Lung (tissue), 12 donors: ENCODE measurements around the gene HIF3A. TPM values are rescaled to one million over a fixed set of nuclear protein-coding genes. Genes with fewer than 3 reads are reported as not detected.
A peak's percentile ranks its signal among the peaks of the same experiment; 100 is the strongest.

Experiments
- ATAC-seq: fragments of 200-7000 bp; cut with Tn5 transposase; one replicate; pipeline ENCODE4 v1.9.1; 2020; ENCODE audit warnings: moderate number of reproducible peaks; ENCODE audit not compliant: insufficient read depth, low FRiP score
- DNase-seq, 3 donors: peaks; one replicate each; pipeline ENCODE4 v3.0.0-alpha.2; 2013 to 2017
- H3K27ac ChIP-seq, 2 donors: one replicate each; pipeline ENCODE4 v1.5.1; 2013; ENCODE audit warnings: mild to moderate bottlenecking in 2 of 2, moderate library complexity in 2 of 2, control low read depth in 1 of 2, inconsistent platforms in 1 of 2, low read depth in 1 of 2, low read length in 1 of 2
- H3K27me3 ChIP-seq, 3 donors: one replicate each; pipeline ENCODE4 v1.5.1; 2013; ENCODE audit warnings: low read length in 2 of 3; ENCODE audit not compliant: control insufficient read depth in 3 of 3, insufficient read depth in 3 of 3
- H3K36me3 ChIP-seq, 4 donors: one replicate each; pipeline ENCODE4 v1.5.1; 2013; ENCODE audit warnings: low read length in 4 of 4, mild to moderate bottlenecking in 1 of 4, moderate library complexity in 1 of 4; ENCODE audit not compliant: control insufficient read depth in 4 of 4, insufficient read depth in 4 of 4
- H3K4me1 ChIP-seq, 5 donors: one replicate each; pipeline ENCODE4 v1.5.1; 2013; ENCODE audit warnings: low read length in 5 of 5, mild to moderate bottlenecking in 2 of 5, moderate library complexity in 1 of 5; ENCODE audit not compliant: control insufficient read depth in 5 of 5, insufficient read depth in 5 of 5
- H3K4me3 ChIP-seq: one replicate; pipeline ENCODE4 v1.5.1; 2013; ENCODE audit warnings: mild to moderate bottlenecking, control low read depth, moderate library complexity
- H3K9ac ChIP-seq, 2 donors: one replicate each; pipeline ENCODE4 v1.5.1; 2013; ENCODE audit warnings: low read length in 2 of 2, control low read depth in 1 of 2; ENCODE audit not compliant: insufficient read depth in 1 of 2
- H3K9me3 ChIP-seq, 4 donors: one replicate each; pipeline ENCODE4 v1.5.1; 2013; ENCODE audit warnings: low read length in 3 of 4, mild to moderate bottlenecking in 1 of 4, moderate library complexity in 1 of 4; ENCODE audit not compliant: control insufficient read depth in 4 of 4, insufficient read depth in 3 of 4
- WGBS, 2 donors: extraction: QIAGEN DNeasy Blood & Tissue Kit; methylation state at CpG; one replicate each; pipeline ENCODE4 v1.1.7; 2013; 5-methylcytosine and 5-hydroxymethylcytosine counted together
- polyA plus RNA-seq, 2 donors: library from polyadenylated mRNA; stranded (reverse); fragments of 200-250 nt; gene quantifications; one replicate each; pipeline ENCODE4 v1.2.1, GENCODE V29; 2013
- total RNA-seq, 2 donors: library from RNA; depleted of rRNA in 1 of 2; stranded (reverse); fragments of >200 nt in 1 of 2; gene quantifications; one replicate each; pipeline ENCODE4 v1.2.1, GENCODE V29; 2014 to 2021
- TF ChIP-seq, protein P1 (sequence below): IDR thresholded peaks from 2 replicates; pipeline ENCODE4 v1.5.1; 2012; ENCODE audit warnings: mild to moderate bottlenecking; ENCODE audit errors: control extremely low read depth, extremely low read depth
- donor health status: control.
- donor health status: control.
- donor health status: Bipolar disorder and iron deficiency.
- donor health status: healthy.
- donor health status: DM: yes; HTN: yes; CAD: no.

Gene HIF3A
- total and polyA plus RNA-seq, 4 donors = 24.1 to 315 (median 63.4) TPM

DNA sequence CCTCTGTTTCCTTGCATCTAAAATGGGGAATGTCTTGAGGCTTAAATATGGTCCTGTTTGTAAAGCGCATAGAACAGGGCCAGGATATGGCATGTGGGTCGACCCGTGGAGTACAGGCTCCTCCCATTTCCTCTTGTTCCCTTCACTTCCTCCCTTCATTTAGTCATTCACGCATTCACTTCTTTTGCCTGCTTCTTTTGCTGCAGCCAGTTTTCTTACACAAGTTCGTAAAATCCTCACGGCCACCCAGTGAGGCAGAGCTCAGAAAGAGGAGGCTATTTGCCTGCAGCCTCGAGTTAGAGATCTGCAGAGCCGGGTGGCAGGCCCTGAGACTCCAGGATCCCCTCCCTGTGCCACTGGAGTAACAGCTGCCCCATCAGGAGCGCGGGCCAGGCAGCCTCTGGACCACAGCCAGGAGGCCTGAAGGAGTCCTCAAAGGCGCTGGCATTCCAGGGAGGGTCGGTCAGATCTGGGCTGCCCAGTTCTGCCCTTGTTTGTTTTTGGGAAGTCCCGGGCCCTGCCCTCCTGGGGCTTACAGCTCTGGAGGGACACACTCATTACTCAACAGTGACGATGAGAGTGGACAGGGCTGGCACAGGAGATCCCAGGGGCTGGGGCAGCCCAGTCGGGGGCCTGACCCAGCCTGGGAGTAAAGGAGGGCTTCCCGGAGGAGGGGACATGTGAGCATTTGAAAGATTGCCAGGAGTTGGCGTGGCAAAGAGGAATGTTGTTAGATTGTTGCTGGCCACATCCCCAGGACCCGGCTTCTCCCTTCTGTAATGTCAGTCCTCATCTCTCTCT lies 54.6 kb downstream of the HIF3A start:
- H3K4me1 ChIP-seq = peaks cover 7 to 43% (median 27%) of the 10 kb centered on the region in 5 donors
- H3K36me3 ChIP-seq = peaks cover 0 to 33% (median 22%) of the 10 kb centered on the region in 4 donors
- H3K9ac ChIP-seq = peak overlapping the region in 1 of 2 donors; percentile 68
- no peak overlapping the region for H3K4me3 ChIP-seq
- peak overlapping the region; percentile 51 to 82 for H3K27ac ChIP-seq
- DNase-seq (peak in 2 of 3 donors; percentile 50 to 64), ATAC-seq (no peak)
- WGBS, 2 donors = 23 to 40% methylated on average over 18 of the region's 18 CpGs
- H3K9me3 ChIP-seq = no peaks in the 10 kb centered on the region
- H3K27me3 ChIP-seq = no peaks in the 10 kb centered on the region
- TF ChIP-seq, protein P1, sequence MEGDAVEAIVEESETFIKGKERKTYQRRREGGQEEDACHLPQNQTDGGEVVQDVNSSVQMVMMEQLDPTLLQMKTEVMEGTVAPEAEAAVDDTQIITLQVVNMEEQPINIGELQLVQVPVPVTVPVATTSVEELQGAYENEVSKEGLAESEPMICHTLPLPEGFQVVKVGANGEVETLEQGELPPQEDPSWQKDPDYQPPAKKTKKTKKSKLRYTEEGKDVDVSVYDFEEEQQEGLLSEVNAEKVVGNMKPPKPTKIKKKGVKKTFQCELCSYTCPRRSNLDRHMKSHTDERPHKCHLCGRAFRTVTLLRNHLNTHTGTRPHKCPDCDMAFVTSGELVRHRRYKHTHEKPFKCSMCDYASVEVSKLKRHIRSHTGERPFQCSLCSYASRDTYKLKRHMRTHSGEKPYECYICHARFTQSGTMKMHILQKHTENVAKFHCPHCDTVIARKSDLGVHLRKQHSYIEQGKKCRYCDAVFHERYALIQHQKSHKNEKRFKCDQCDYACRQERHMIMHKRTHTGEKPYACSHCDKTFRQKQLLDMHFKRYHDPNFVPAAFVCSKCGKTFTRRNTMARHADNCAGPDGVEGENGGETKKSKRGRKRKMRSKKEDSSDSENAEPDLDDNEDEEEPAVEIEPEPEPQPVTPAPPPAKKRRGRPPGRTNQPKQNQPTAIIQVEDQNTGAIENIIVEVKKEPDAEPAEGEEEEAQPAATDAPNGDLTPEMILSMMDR = no peak

GRCh38 chr19:46353730-46354528 lies 57.1 kb downstream of the HIF3A start:
- H3K27me3 ChIP-seq = no peaks in the 10 kb centered on the region
- TF ChIP-seq, protein P1 = no peak
- no peak overlapping the region for H3K9ac ChIP-seq
- H3K36me3 ChIP-seq = peaks cover 0 to 34% (median 19%) of the 10 kb centered on the region in 4 donors
- H3K4me3 ChIP-seq = no peak overlapping the region
- DNase-seq (no peak), ATAC-seq (no peak)
- H3K9me3 ChIP-seq = no peaks in the 10 kb centered on the region
- 89 to 95% methylated on average over 28 of the region's 28 CpGs for WGBS, 2 donors
- peak overlapping the region in 1 of 2 donors; percentile 29 for H3K27ac ChIP-seq
- peaks cover 14 to 27% (median 26%) of the 10 kb centered on the region in 5 donors for H3K4me1 ChIP-seq

DNA sequence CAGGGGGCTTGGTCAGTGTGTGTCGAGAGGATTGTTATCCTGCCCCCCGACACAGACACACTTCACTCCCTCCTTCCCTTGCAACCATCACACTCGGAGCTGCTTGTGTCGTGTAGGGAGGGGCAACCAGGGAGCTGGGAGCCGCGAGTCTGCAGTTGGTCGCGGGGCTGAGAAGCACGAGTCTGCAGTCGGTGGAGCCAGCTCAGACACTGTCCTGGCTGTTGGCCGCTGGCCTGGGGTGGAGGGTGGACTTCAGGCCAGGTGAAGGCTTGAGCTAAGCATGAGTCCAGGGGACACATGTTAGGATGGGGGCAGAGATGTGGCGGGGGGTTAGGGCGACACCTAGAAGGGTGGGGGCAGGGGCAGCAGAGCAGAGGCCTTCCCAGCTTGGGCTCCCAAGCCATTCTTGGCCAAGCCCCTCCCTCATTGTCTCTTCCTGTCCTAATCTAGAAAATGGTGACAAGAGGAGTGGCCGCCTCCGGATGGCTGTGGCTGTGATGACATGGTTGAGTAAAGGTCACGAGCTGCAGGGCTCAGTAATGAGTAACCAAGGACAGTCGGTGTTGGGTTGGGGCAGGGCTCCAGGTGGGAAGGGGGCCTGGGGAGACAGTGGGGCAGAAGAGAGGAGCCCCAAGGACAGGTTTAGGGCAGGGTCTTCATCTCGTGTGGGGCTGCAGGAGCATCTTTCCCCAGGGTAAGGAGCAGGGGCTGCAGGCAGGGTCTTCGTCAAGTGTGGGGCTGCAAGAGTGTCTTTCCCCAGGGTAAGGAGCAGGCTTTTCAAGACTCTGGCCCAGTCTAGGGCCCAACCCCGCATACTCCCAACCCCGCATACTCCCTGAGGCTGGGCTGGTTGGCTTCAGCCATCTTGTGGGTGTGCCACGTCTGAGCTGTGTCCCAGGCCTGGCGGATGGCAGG lies 58.6 kb downstream of the HIF3A start:
- no peak for ATAC-seq
- Histone ChIP-seq H3K27ac (peak overlapping the region in 1 of 2 donors; percentile 34), H3K27me3 (no peaks in the 10 kb centered on the region), H3K9ac (no peak overlapping the region), H3K36me3 (peaks cover 2 to 34% (median 19%) of the 10 kb centered on the region in 4 donors), H3K4me3 (no peak overlapping the region), H3K4me1 (peaks cover 8 to 14% (median 13%) of the 10 kb centered on the region in 5 donors), H3K9me3 (no peaks in the 10 kb centered on the region)
- TF ChIP-seq, protein P1 = no peak
- no peak for DNase-seq
- 86 to 88% methylated on average over 23 of the region's 23 CpGs for WGBS, 2 donors
